22Rv1 (cell line): Measurements from ENCODE around the gene RAD51AP2.

Source experiments
- CTCF ChIP-seq: fragments of 450-650 bp; IDR thresholded peaks from 2 replicates; pipeline ENCODE4 v1.5.1; 2017; ENCODE audit warnings: mild to moderate bottlenecking
- ZFX ChIP-seq: fragments of 450-650 bp; IDR thresholded peaks from 2 replicates; pipeline ENCODE4 v1.6.1; 2017; ENCODE audit warnings: antibody characterized with exemption, borderline replicate concordance

- TF ChIP-seq CTCF (no peak), ZFX (no peak)
These were observed 20.5 kb downstream of the RAD51AP2 start for GRCh38 chr2:17497718-17498117.
